Measurements from ENCODE around the gene CAND1. TPM values are rescaled to one million over a fixed set of nuclear protein-coding genes. Genes with fewer than 3 reads are reported as not detected.

CAND1 gene
- 100 to 1,000 TPM; 158 to 224 TPM for total RNA-seq

GRCh38 chr12:67268896-67269632 lies at the start of gene CAND1:
Gene CAND1, plus strand, starts transcription at chr12:67269358. Its CDS starts 360 bp downstream, at chr12:67269718.
- Mint-ChIP-seq H3K27me3 (no peaks in the 10 kb centered on the region), H3K4me3 (peak within 1 kb of the TSS; percentile 98), H3K36me3 (ENCODE audit: low read depth) (peaks cover 16% of the 10 kb centered on the region), H3K27ac (peak within 1 kb of the TSS; percentile 100), H3K4me1 (peaks cover 31% of the 10 kb centered on the region), H3K9me3 (ENCODE audit: low read depth) (peaks cover 2% of the 10 kb centered on the region)
- intact Hi-C loops (cut with DNase I, micrococcal nuclease) = loop anchor here (1.0 to 10.0 kb wide), 7 partner anchors 200 to 1343 kb away; partner anchors contain the start of genes HELB (in 1 of the 2) and RAP1B (in 1 of the 2)
- POLR2A ChIA-PET = interaction anchor here (0.6 to 1.8 kb wide), 12 partner anchors 9 to 972 kb away, joined by 3 to 13 read pairs (median 4); partner anchors contain the start of gene DYRK2
- peak; percentile 97 for DNase-seq
- ATAC-seq = peak; percentile 82
- CTCF ChIA-PET = interaction anchor here (0.6 to 3.1 kb wide), 11 partner anchors 11 to 400 kb away, joined by 3 to 9 read pairs (median 3); partner anchors contain the start of gene DYRK2

GRCh38 chr12:67220065-67220464 lies 49.1 kb upstream of the CAND1 start:
- no peak overlapping the region for H3K4me3 Mint-ChIP-seq
- ChIA-PET CTCF (interaction anchor here (0.8 kb wide), 1 partner anchor 789 kb away, joined by 3 read pairs; no protein-coding TSS in a partner anchor), POLR2A (no interaction called here)

DNA sequence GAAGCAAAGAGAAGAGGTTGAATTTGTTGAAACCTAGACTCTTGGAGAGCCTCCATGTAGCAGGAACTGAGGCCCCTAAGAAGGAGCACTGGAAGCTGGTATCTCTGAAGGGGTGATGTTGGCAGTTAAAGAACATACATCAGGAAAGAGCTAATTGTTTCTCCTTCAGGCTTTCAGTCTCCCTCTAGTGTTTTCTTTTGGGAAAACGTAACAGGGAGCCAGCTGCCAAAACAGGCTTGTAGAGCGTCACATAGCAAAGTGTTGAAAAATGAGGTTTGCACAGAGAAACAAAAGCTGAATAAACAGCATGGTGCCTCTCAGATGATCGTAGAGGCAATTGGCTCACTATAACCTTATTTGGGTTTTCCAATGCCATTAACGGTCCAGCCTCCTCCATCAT lies 46.9 kb upstream of the CAND1 start:
- Mint-ChIP-seq H3K4me3 (no peak overlapping the region), H3K36me3 (ENCODE audit: low read depth) (no peaks in the 10 kb centered on the region), H3K4me1 (no peaks in the 10 kb centered on the region), H3K27me3 (no peaks in the 10 kb centered on the region), H3K27ac (no peak overlapping the region), H3K9me3 (ENCODE audit: low read depth) (peaks cover 1% of the 10 kb centered on the region)
- DNase-seq (no peak), ATAC-seq (no peak)
- intact Hi-C loops (cut with DNase I, micrococcal nuclease) = no loop called here
- ChIA-PET CTCF (interaction anchor here (1.1 to 1.3 kb wide), 2 partner anchors 9 to 22 kb away, joined by 3 read pairs; no protein-coding TSS in a partner anchor), POLR2A (no interaction called here)

More at GRCh38 chr12:67220065-67220464, 49.1 kb upstream of the CAND1 start:
- ATAC-seq (no peak), DNase-seq (no peak)
- Mint-ChIP-seq H3K36me3 (ENCODE audit: low read depth) (no peaks in the 10 kb centered on the region), H3K9me3 (ENCODE audit: low read depth) (no peaks in the 10 kb centered on the region), H3K4me1 (no peaks in the 10 kb centered on the region), H3K27me3 (no peaks in the 10 kb centered on the region), H3K27ac (no peak overlapping the region)
- intact Hi-C loops (cut with DNase I, micrococcal nuclease) = no loop called here

- ChIA-PET POLR2A (no interaction called here), CTCF (interaction anchor here (1.3 kb wide), 1 partner anchor 23 kb away, joined by 3 read pairs; no protein-coding TSS in a partner anchor)
- intact Hi-C loops (cut with DNase I, micrococcal nuclease) = no loop called here
- Mint-ChIP-seq H3K9me3 (ENCODE audit: low read depth) (peaks cover 5% of the 10 kb centered on the region), H3K36me3 (ENCODE audit: low read depth) (no peaks in the 10 kb centered on the region), H3K27me3 (no peaks in the 10 kb centered on the region), H3K27ac (no peak overlapping the region), H3K4me3 (no peak overlapping the region), H3K4me1 (no peaks in the 10 kb centered on the region)
- no peak for DNase-seq
- no peak for ATAC-seq
These were observed 45.9 kb upstream of the CAND1 start for GRCh38 chr12:67223225-67223624.

DNA sequence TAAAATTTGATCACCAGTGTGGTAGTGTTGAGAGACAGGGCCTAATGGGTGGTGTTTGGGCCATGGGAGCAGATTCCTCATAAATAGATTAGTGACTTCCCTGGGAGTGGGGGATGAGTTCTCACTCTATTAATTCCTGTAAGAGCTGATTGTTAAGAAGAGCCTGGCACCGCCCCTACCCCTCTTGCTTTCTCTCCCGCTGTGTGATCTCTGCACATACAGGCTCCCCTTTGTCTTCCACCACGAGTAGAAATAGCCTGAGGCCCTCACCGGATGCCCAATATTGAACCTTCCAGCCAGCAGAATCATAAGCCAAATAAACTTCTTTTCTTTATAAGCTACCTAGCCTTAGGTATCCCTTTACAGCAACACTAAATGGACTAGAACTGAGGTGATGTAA lies 31.9 kb upstream of the CAND1 start:
- H3K36me3 Mint-ChIP-seq (ENCODE audit: low read depth) = no peaks in the 10 kb centered on the region
- intact Hi-C loops (cut with DNase I, micrococcal nuclease) = no loop called here
- H3K27ac Mint-ChIP-seq = no peak overlapping the region
- DNase-seq = no peak
- peaks cover 6% of the 10 kb centered on the region for H3K9me3 Mint-ChIP-seq (ENCODE audit: low read depth)
- ChIA-PET CTCF (no interaction called here), POLR2A (interaction anchor here (1.2 kb wide), 1 partner anchor 32 kb away, joined by 4 read pairs; the partner anchor contains the start of gene CAND1)
- peaks cover 8% of the 10 kb centered on the region for H3K27me3 Mint-ChIP-seq
- no peaks in the 10 kb centered on the region for H3K4me1 Mint-ChIP-seq
- H3K4me3 Mint-ChIP-seq = no peak overlapping the region
- ATAC-seq = no peak

- ChIA-PET POLR2A (no interaction called here), CTCF (no interaction called here)
- peaks cover 6% of the 10 kb centered on the region for H3K27me3 Mint-ChIP-seq
- peaks cover 6% of the 10 kb centered on the region for H3K9me3 Mint-ChIP-seq (ENCODE audit: low read depth)
- DNase-seq (no peak), ATAC-seq (no peak)
- H3K27ac Mint-ChIP-seq = no peak overlapping the region
- intact Hi-C loops (cut with DNase I, micrococcal nuclease) = no loop called here
- no peak overlapping the region for H3K4me3 Mint-ChIP-seq
- H3K4me1 Mint-ChIP-seq = no peaks in the 10 kb centered on the region
- no peaks in the 10 kb centered on the region for H3K36me3 Mint-ChIP-seq (ENCODE audit: low read depth)
These were observed 30.1 kb upstream of the CAND1 start for GRCh38 chr12:67239061-67239460.

- ATAC-seq (no peak), DNase-seq (no peak)
- ChIA-PET POLR2A (no interaction called here), CTCF (interaction anchor here (0.6 kb wide), 1 partner anchor 430 kb away, joined by 3 read pairs; no protein-coding TSS in a partner anchor)
- Mint-ChIP-seq H3K4me1 (no peaks in the 10 kb centered on the region), H3K36me3 (ENCODE audit: low read depth) (no peaks in the 10 kb centered on the region), H3K9me3 (ENCODE audit: low read depth) (no peaks in the 10 kb centered on the region), H3K4me3 (no peak overlapping the region), H3K27me3 (peaks cover 2% of the 10 kb centered on the region), H3K27ac (no peak overlapping the region)
- intact Hi-C loops (cut with DNase I, micrococcal nuclease) = no loop called here
These were observed 27.7 kb upstream of the CAND1 start for GRCh38 chr12:67241482-67241881.

DNA sequence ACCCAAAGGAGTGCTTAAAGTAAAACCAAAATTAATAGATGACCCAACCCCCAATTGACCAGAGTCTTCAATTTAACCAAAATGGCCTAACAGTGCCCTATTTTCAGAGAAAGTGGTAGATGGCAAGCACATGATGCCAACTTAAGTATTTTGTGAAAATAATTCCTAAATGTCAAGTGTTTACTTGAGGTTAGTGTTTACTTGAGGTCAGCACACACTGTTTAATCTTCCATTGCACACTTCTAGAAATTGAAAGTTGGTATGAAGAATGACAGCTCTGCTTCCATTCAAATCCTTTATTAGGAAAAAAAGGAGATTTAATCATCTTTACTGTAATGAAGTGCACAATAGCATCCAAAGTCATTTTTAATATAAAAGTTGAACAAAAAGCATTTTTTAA lies 25.9 kb upstream of the CAND1 start:
- Mint-ChIP-seq H3K4me3 (no peak overlapping the region), H3K4me1 (no peaks in the 10 kb centered on the region), H3K27ac (no peak overlapping the region), H3K36me3 (ENCODE audit: low read depth) (no peaks in the 10 kb centered on the region), H3K27me3 (peaks cover 4% of the 10 kb centered on the region), H3K9me3 (ENCODE audit: low read depth) (no peaks in the 10 kb centered on the region)
- intact Hi-C loops (cut with DNase I, micrococcal nuclease) = no loop called here
- ChIA-PET CTCF (no interaction called here), POLR2A (no interaction called here)
- DNase-seq (no peak), ATAC-seq (no peak)

DNA sequence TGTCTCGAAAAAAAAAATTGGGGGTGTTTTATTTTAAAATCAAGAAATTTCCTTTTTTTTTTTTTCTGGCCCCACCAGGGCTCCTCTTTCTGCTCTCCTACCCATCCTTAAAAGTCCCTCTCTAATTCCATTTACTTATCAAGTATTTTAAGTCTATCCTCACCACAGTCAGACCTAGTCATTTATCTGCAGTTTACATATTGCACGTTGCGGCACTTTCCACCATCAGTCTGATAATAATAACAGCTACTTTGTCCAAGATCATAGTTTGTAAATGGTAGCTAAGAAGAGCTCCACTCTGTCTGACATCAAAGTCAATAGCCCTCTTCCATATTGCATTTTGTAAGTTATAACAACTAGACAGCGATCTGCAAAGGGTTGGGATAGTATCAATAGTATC lies 23.6 kb upstream of the CAND1 start:
- Mint-ChIP-seq H3K4me3 (no peak overlapping the region), H3K36me3 (ENCODE audit: low read depth) (no peaks in the 10 kb centered on the region), H3K27me3 (peaks cover 4% of the 10 kb centered on the region), H3K9me3 (ENCODE audit: low read depth) (no peaks in the 10 kb centered on the region), H3K4me1 (no peaks in the 10 kb centered on the region), H3K27ac (no peak overlapping the region)
- ChIA-PET POLR2A (interaction anchor here (0.8 kb wide), 1 partner anchor 161 kb away, joined by 3 read pairs; no protein-coding TSS in a partner anchor), CTCF (no interaction called here)
- ATAC-seq = no peak
- intact Hi-C loops (cut with DNase I, micrococcal nuclease) = no loop called here
- DNase-seq = no peak

- CTCF ChIA-PET = interaction anchor here (0.7 to 1.3 kb wide), 2 partner anchors 26 to 1998 kb away, joined by 4 to 5 read pairs; no protein-coding TSS in a partner anchor
- intact Hi-C loops (cut with DNase I, micrococcal nuclease) = no loop called here
- no peak for DNase-seq
- Mint-ChIP-seq H3K36me3 (ENCODE audit: low read depth) (no peaks in the 10 kb centered on the region), H3K4me1 (no peaks in the 10 kb centered on the region), H3K27ac (no peak overlapping the region), H3K27me3 (peaks cover 7% of the 10 kb centered on the region), H3K9me3 (ENCODE audit: low read depth) (no peaks in the 10 kb centered on the region), H3K4me3 (no peak overlapping the region)
- ATAC-seq = no peak
- POLR2A ChIA-PET = no interaction called here
These were observed 18.1 kb upstream of the CAND1 start for GRCh38 chr12:67251012-67251411.

DNA sequence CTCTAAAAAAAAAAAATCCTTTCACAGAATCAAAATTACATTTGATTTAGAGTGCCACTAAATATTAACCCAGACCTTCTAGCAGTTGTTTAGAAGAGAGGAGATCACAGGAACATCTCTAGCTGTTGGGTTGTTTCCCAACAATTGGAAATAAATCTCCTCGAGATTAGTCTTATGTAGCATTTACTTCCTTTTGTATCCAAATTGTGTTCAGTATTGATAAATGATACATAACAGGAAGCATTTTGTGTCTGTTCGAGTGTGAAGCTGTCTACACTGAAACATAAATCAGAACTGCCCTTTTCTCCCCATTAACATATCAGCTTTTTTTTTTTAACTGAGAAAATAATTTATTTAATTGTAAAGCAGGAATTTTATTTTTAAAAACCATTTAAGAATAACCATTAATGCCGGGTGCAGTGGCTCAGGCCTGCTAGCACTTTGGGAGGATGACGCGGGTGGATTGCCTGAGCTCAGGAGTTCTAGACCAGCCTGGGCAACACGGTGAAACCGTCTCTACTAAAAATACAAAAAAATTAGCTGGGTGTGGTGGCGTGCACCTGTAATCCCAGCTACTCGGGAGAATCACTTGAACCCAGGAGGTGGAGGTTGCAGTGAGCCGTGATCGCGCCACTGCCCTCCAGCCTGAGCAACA lies 14.7 kb upstream of the CAND1 start:
- H3K27ac Mint-ChIP-seq = no peak overlapping the region
- DNase-seq = no peak
- H3K9me3 Mint-ChIP-seq (ENCODE audit: low read depth) = no peaks in the 10 kb centered on the region
- ATAC-seq = no peak
- no peaks in the 10 kb centered on the region for H3K4me1 Mint-ChIP-seq
- H3K4me3 Mint-ChIP-seq = no peak overlapping the region
- intact Hi-C loops (cut with DNase I, micrococcal nuclease) = no loop called here
- ChIA-PET POLR2A (no interaction called here), CTCF (no interaction called here)
- H3K36me3 Mint-ChIP-seq (ENCODE audit: low read depth) = no peaks in the 10 kb centered on the region
- peaks cover 5% of the 10 kb centered on the region for H3K27me3 Mint-ChIP-seq

GRCh38 chr12:67256649-67257048 lies 12.5 kb upstream of the CAND1 start:
- ATAC-seq = no peak
- CTCF ChIA-PET = no interaction called here
- intact Hi-C loops (cut with DNase I, micrococcal nuclease) = no loop called here

More at GRCh38 chr12:67256649-67257048, 12.5 kb upstream of the CAND1 start:
- POLR2A ChIA-PET = no interaction called here
- H3K27me3 Mint-ChIP-seq = peaks cover 2% of the 10 kb centered on the region
- H3K9me3 Mint-ChIP-seq (ENCODE audit: low read depth) = no peaks in the 10 kb centered on the region
- H3K27ac Mint-ChIP-seq = no peak overlapping the region
- no peaks in the 10 kb centered on the region for H3K4me1 Mint-ChIP-seq
- no peaks in the 10 kb centered on the region for H3K36me3 Mint-ChIP-seq (ENCODE audit: low read depth)
- no peak for DNase-seq
- no peak overlapping the region for H3K4me3 Mint-ChIP-seq
